Neural cell (in vitro differentiated cells): ENCODE measurements around the gene RBKS. TPM values are rescaled to one million over a fixed set of nuclear protein-coding genes. Genes with fewer than 3 reads are reported as not detected.

Experiments used
- H2AFZ ChIP-seq: fragments of 200-600, 300-800 bp; sonication (generic), shearing (Covaris generic); 2 replicates; pipeline ENCODE4 v1.6.0; 2014; ENCODE audit warnings: low read depth, mild to moderate bottlenecking, antibody characterized with exemption, low read length, moderate library complexity
- H3F3A ChIP-seq: fragments of 200-600 bp; shearing (Covaris generic); 2 replicates; pipeline ENCODE4 v1.6.1; 2016; ENCODE audit warnings: mild to moderate bottlenecking, moderate library complexity, mixed read lengths, antibody characterized with exemption, low read length; ENCODE audit not compliant: insufficient read depth, poor library complexity, severe bottlenecking
- H3K27ac ChIP-seq: fragments of 200-600, 300-800 bp; sonication (generic), shearing (Covaris generic); 2 replicates; pipeline ENCODE4 v1.5.1; 2014; ENCODE audit warnings: mild to moderate bottlenecking, low read length, moderate library complexity
- H3K27me3 ChIP-seq: fragments of 300-800, 200-600 bp; sonication (generic), shearing (Covaris generic); 2 replicates; pipeline ENCODE4 v1.6.0; 2014; ENCODE audit warnings: mild to moderate bottlenecking, low read depth, low read length, moderate library complexity; ENCODE audit not compliant: insufficient read depth
- H3K36me3 ChIP-seq: fragments of 300-800, 200-600 bp; sonication (generic), shearing (Covaris generic); 2 replicates; pipeline ENCODE4 v1.5.1; 2014; ENCODE audit warnings: mild to moderate bottlenecking, antibody characterized with exemption, low read length, moderate library complexity; ENCODE audit not compliant: insufficient read depth
- H3K4me2 ChIP-seq: fragments of 300-800, 200-600 bp; sonication (generic), shearing (Covaris generic); 2 replicates; pipeline ENCODE4 v1.6.0; 2014; ENCODE audit warnings: mild to moderate bottlenecking, low read length
- H3K4me3 ChIP-seq: fragments of 300-800, 200-600 bp; sonication (generic), shearing (Covaris generic); 2 replicates; pipeline ENCODE4 v1.5.1; 2014; ENCODE audit warnings: mild to moderate bottlenecking, low read length, moderate library complexity
- H3K79me2 ChIP-seq: fragments of 200-600 bp; shearing (Covaris generic); replicated peaks from 2 replicates; pipeline ENCODE4 v1.6.0; 2014; ENCODE audit warnings: mild to moderate bottlenecking, low read length, moderate library complexity; ENCODE audit not compliant: insufficient read depth
- H3K9ac ChIP-seq: fragments of 300-800, 200-600 bp; sonication (generic), shearing (Covaris generic); 2 replicates; pipeline ENCODE4 v1.6.1; 2016; ENCODE audit warnings: mild to moderate bottlenecking, low read length, mixed read lengths
- H3K9me2 ChIP-seq: fragments of 200-600 bp; shearing (Covaris generic); 2 replicates; pipeline ENCODE4 v1.6.1; 2016; ENCODE audit warnings: mild to moderate bottlenecking, low read length, mixed read lengths; ENCODE audit not compliant: insufficient read depth
- H3K9me3 ChIP-seq: fragments of 200-600, 300-800 bp; sonication (generic), shearing (Covaris generic); 2 replicates; pipeline ENCODE4 v1.6.1; 2016; ENCODE audit warnings: mild to moderate bottlenecking, mixed run types, low read length, moderate library complexity, mixed read lengths
- H4K20me1 ChIP-seq: fragments of 200-600 bp; shearing (Covaris generic); 2 replicates; pipeline ENCODE4 v1.6.1; 2016; ENCODE audit warnings: mild to moderate bottlenecking, mixed run types; ENCODE audit not compliant: insufficient read depth
- EP300 ChIP-seq: fragments of 450-650 bp; conservative IDR thresholded peaks from 2 replicates; pipeline ENCODE4 v1.6.1; 2014; ENCODE audit warnings: antibody characterized with exemption, mild to moderate bottlenecking, moderate library complexity; ENCODE audit not compliant: poor library complexity, severe bottlenecking
- EZH2 ChIP-seq: fragments of 200-600, 300-800 bp; shearing (Covaris generic), sonication (generic); IDR thresholded peaks from 2 replicates; pipeline ENCODE4 v1.6.1; 2014; ENCODE audit warnings: antibody characterized with exemption, low read length, borderline replicate concordance, mild to moderate bottlenecking; ENCODE audit not compliant: insufficient read depth, poor library complexity, severe bottlenecking
- MXI1 ChIP-seq: fragments of 450-650 bp; conservative IDR thresholded peaks from 2 replicates; pipeline ENCODE4 v1.6.1; 2014; ENCODE audit warnings: antibody characterized with exemption, mild to moderate bottlenecking; ENCODE audit not compliant: poor library complexity, severe bottlenecking
- POLR2AphosphoS5 ChIP-seq: IDR thresholded peaks from 2 replicates; pipeline ENCODE4 v1.6.1; 2012
- RAD21 ChIP-seq: fragments of 450-650 bp; conservative IDR thresholded peaks from 2 replicates; pipeline ENCODE4 v1.6.1; 2014; ENCODE audit warnings: antibody characterized with exemption, mild to moderate bottlenecking, moderate library complexity
- SMC3 ChIP-seq: fragments of 450-650 bp; conservative IDR thresholded peaks from 2 replicates; pipeline ENCODE4 v1.6.1; 2014; ENCODE audit warnings: antibody characterized with exemption, mild to moderate bottlenecking, moderate library complexity; ENCODE audit not compliant: poor library complexity
- TAF1 ChIP-seq: IDR thresholded peaks from 2 replicates; pipeline ENCODE4 v1.6.1; 2012; ENCODE audit warnings: low read depth
- polyA plus RNA-seq: library from polyadenylated mRNA; depleted of rRNA; stranded (reverse); fragments of >200 nt; gene quantifications from 2 replicates; pipeline ENCODE4 v1.2.3, GENCODE V29; 2014
- TF ChIP-seq, protein P1 (sequence below): fragments of 450-650 bp; IDR thresholded peaks from 2 replicates; pipeline ENCODE4 v1.5.1; 2014; ENCODE audit warnings: antibody characterized with exemption, mild to moderate bottlenecking, moderate library complexity; ENCODE audit not compliant: poor library complexity, severe bottlenecking
- TF ChIP-seq, protein P2 (sequence below): IDR thresholded peaks from 2 replicates; pipeline ENCODE4 v1.6.1; 2012; ENCODE audit warnings: borderline replicate concordance

Gene RBKS
- polyA plus RNA-seq, 1 donor from 2014 or later: 5.4 TPM

DNA sequence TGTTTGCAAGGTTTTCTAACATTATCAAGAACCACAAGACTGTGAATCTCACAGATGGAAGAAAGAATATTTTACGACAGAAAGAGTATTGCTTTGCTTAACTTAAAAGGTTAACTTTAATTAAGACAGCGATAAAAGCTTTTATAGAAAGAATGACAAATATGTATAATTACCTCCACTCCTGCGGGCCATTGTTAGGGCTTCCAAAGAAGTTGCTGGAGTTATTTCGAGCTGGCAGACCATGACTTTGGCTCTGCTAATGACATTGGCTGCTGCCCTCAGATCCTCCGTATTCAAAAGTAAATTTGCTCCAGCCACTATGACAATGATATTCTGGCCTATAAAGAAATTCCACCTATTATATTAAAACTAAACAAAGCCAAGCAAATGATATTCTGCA, 47.3 kb downstream of the RBKS start:
- Histone ChIP-seq H3K4me3 (no peak overlapping the region), H3K9ac (no peak overlapping the region), H3F3A (no peaks in the 10 kb centered on the region), H3K36me3 (no peaks in the 10 kb centered on the region), H3K79me2 (no peaks in the 10 kb centered on the region), H4K20me1 (no peaks in the 10 kb centered on the region), H3K27me3 (no peaks in the 10 kb centered on the region), H3K9me3 (no peaks in the 10 kb centered on the region), H3K4me2 (no peak overlapping the region), H3K9me2 (no peaks in the 10 kb centered on the region), H2AFZ (no peak overlapping the region), H3K27ac (no peak overlapping the region)
- TF ChIP-seq MXI1: no peak
- TF ChIP-seq, protein P1, sequence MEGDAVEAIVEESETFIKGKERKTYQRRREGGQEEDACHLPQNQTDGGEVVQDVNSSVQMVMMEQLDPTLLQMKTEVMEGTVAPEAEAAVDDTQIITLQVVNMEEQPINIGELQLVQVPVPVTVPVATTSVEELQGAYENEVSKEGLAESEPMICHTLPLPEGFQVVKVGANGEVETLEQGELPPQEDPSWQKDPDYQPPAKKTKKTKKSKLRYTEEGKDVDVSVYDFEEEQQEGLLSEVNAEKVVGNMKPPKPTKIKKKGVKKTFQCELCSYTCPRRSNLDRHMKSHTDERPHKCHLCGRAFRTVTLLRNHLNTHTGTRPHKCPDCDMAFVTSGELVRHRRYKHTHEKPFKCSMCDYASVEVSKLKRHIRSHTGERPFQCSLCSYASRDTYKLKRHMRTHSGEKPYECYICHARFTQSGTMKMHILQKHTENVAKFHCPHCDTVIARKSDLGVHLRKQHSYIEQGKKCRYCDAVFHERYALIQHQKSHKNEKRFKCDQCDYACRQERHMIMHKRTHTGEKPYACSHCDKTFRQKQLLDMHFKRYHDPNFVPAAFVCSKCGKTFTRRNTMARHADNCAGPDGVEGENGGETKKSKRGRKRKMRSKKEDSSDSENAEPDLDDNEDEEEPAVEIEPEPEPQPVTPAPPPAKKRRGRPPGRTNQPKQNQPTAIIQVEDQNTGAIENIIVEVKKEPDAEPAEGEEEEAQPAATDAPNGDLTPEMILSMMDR: no peak
- TF ChIP-seq, protein P2, sequence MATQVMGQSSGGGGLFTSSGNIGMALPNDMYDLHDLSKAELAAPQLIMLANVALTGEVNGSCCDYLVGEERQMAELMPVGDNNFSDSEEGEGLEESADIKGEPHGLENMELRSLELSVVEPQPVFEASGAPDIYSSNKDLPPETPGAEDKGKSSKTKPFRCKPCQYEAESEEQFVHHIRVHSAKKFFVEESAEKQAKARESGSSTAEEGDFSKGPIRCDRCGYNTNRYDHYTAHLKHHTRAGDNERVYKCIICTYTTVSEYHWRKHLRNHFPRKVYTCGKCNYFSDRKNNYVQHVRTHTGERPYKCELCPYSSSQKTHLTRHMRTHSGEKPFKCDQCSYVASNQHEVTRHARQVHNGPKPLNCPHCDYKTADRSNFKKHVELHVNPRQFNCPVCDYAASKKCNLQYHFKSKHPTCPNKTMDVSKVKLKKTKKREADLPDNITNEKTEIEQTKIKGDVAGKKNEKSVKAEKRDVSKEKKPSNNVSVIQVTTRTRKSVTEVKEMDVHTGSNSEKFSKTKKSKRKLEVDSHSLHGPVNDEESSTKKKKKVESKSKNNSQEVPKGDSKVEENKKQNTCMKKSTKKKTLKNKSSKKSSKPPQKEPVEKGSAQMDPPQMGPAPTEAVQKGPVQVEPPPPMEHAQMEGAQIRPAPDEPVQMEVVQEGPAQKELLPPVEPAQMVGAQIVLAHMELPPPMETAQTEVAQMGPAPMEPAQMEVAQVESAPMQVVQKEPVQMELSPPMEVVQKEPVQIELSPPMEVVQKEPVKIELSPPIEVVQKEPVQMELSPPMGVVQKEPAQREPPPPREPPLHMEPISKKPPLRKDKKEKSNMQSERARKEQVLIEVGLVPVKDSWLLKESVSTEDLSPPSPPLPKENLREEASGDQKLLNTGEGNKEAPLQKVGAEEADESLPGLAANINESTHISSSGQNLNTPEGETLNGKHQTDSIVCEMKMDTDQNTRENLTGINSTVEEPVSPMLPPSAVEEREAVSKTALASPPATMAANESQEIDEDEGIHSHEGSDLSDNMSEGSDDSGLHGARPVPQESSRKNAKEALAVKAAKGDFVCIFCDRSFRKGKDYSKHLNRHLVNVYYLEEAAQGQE: no peak
- TF ChIP-seq RAD21: no peak
- TF ChIP-seq EZH2: no peak
- no peak for TF ChIP-seq POLR2AphosphoS5
- TF ChIP-seq EP300: no peak
- TF ChIP-seq TAF1: no peak
- TF ChIP-seq SMC3: no peak

DNA sequence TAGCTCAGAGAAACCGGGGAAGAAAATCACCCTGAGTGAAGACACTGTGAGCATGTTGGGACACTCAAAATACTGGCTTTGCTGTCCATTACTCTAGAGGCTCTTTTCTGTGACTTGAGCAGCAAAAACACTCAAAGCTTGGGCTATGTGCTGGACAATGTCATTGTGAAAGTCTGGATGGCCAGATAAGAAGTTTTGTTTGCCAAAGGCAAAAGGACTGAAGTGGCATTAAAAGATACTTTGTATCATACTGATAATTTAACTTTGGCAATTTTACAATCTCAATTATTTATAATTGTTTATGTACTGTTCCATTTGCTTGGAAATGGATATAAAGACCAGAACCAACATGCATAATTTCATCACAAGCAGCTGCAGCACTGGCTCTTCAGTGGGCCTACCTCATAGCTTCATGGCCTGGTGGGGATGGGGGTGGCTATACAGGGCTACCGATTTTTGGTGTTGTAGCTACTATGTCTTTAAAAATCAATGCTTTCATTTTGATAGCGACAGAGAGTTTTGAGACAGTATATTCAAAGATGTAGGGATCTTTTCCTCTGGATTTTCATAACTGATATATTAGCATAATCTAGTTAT, 51.1 kb downstream of the RBKS start:
- no peak overlapping the region for H3K27ac ChIP-seq
- no peaks in the 10 kb centered on the region for H3K9me3 ChIP-seq
- H3K9ac ChIP-seq: no peak overlapping the region
- H2AFZ ChIP-seq: no peak overlapping the region
- no peaks in the 10 kb centered on the region for H3K36me3 ChIP-seq
- no peaks in the 10 kb centered on the region for H4K20me1 ChIP-seq
- no peak for TF ChIP-seq RAD21
- TF ChIP-seq POLR2AphosphoS5: no peak
- no peak for TF ChIP-seq EZH2
- H3F3A ChIP-seq: no peaks in the 10 kb centered on the region
- H3K27me3 ChIP-seq: no peaks in the 10 kb centered on the region
- no peaks in the 10 kb centered on the region for H3K79me2 ChIP-seq
- no peak overlapping the region for H3K4me3 ChIP-seq
- no peaks in the 10 kb centered on the region for H3K9me2 ChIP-seq
- H3K4me2 ChIP-seq: no peak overlapping the region

DNA sequence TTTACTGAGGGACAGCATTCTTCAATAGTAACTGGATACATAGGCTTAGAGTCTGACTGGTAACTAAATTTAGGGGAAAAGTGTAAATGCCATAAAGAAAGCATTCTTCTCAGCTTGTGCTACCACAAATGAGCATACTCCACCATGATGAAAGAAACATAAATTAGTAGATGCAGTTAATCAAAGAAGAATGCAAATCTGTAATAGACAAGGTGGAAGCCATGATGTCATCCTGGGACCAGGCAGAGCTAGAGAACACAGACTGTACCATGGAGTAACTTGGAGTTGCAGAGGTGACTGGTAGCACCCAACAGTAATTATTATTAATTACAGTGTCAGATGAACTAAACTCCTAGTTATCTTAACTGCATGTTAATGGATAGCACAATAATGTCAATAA, 51.7 kb downstream of the RBKS start:
- Histone ChIP-seq H3K4me3 (no peak overlapping the region), H3K79me2 (no peaks in the 10 kb centered on the region), H3K36me3 (no peaks in the 10 kb centered on the region), H3K9me3 (no peaks in the 10 kb centered on the region), H3K27me3 (no peaks in the 10 kb centered on the region), H3K27ac (no peak overlapping the region), H3F3A (no peaks in the 10 kb centered on the region), H3K9me2 (no peaks in the 10 kb centered on the region), H2AFZ (no peak overlapping the region), H3K4me2 (no peak overlapping the region), H4K20me1 (no peaks in the 10 kb centered on the region), H3K9ac (no peak overlapping the region)
- TF ChIP-seq SMC3: no peak
- no peak for TF ChIP-seq EZH2
- TF ChIP-seq, protein P2: no peak
- TF ChIP-seq, protein P1: no peak
- no peak for TF ChIP-seq MXI1
- no peak for TF ChIP-seq RAD21
- no peak for TF ChIP-seq EP300
- TF ChIP-seq POLR2AphosphoS5: no peak
- no peak for TF ChIP-seq TAF1
